ENCODE results near the gene SUSD5.
"Not testable (repeated sequence)": the region's sequence is repeated elsewhere in the genome, so short reads cannot be mapped to it uniquely, and the experiment has no call there.

SUSD5 gene

DNA sequence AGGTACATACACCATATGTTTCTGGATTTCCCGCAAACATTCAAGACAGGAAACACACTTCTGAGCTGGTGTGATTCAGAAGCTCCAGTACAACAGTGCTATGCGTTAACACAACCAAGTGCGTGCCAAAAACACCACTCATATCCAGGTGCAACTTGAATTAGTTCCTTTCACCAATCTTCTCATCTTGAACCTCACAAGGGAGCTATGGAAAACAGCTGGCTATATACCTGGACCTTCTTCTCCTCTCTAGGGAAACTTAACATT, 31.3 kb downstream of the SUSD5 start:
- DNase-seq: no peak

DNA sequence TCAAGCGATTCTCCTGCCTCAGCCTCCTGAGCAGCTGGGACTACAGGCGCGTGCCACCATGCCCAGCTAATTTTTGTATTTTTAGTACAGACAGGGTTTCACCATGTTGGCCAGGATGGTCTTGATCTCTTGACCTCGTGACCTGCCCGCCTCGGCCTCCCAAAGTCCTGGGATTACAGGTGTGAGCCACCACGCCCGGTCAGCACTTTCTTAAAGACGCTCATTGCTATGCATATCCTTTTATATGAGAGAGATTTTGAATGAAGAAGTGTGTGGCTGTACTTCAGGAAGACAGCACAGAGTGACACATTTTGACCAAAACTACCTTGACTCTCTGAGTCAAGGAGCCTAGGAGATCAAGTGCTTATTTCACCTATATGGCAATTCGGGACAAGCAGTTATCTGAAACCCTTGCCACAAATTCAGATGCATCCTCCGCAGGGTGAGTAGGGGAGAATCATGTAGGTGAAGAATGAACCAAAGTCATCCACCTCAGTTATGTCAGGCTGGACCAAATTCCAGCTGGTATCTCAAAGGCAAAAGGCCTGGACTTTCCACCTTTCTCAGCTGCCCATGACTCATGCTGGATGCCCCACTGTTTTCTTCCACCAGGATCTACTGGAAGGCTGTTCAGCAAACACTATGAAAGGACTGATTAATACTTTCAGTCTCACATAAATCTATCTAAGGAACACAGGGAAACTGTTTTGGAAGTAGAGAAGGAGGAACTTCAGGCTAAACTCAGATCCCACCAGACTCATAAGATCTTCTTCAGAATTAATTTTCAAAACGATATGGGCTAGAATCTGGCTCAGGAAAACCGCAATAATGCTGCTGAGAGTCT, 31.9 kb downstream of the SUSD5 start:
- DNase-seq: no peak

DNA sequence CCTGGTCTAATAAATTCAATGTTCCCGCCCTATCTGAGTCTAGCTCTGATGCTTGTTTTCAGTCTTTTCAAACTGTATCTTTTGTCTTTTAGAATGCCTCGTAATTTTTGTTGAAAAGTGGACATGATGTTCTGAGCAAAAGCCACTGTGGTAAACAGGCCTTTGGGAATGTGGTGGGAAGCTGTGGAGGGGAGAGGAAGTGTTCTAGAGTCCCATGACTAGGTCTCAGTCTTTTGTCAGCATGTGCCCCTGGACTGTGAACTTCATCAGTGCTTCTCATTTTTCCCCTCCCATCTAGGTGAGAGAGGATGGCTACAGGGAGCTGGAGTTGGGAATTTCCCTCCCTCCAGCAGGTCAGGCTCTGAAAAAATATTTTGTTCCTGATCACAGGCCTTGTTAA, 33.7 kb downstream of the SUSD5 start:
- DNase-seq: no peak

DNA sequence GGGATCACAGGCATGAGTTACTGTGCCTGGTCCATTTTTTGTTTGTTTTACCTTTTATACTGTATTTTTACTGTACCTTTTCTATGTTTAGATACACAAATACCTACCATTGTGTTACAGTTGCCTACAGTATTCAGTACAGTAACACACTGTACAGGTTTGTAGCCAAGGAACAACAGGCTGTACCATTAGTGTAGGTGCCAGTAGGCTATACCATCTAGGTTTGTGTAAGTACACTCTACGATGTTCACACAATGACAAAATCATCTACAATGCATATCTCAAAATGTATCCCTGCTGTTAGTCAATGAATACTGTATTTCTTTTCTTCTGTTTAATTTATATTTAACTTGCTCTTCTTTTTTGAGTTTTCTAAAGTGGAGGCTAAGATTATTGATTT, 37.0 kb downstream of the SUSD5 start:
- not testable (repeated sequence) for DNase-seq

DNA sequence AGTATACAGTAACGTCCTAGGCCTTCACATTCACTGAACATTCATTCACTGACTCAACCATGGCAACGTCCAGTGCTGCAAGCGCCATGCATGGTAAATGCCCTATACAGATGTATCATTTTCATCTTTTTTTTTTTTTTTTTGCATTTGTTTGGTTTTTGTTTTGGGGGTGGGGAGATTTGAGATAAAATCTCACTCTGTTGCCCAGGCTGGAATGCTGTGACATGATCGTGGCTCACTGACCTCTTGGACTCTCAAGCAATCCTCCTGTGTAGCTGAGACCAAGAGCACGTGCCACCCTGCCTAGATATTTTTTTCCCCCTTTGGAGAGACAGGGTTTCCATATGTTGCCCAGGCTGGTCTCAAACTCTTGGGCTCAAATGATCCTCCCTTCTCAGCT, 37.4 kb downstream of the SUSD5 start:
- no peak for DNase-seq

DNA sequence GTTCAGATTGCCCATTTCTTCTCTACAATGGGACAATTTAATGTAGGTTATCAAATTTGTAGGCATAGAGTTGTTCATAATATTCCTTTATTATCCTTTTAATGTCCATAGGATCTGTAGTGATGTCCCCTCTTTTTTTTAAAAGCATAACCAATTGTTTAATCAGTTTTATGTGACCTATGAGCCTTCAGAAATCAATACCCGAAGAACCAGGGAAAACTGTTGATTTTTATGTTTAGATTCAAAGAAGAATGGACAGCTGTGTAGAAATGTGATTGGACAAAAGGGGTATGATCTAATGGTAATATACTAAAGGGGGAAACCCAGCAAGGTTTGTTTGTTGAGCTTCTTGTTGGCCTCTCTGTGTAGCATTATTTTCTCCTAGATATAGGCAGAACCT, 39.5 kb downstream of the SUSD5 start:
- DNase-seq: no peak

DNA sequence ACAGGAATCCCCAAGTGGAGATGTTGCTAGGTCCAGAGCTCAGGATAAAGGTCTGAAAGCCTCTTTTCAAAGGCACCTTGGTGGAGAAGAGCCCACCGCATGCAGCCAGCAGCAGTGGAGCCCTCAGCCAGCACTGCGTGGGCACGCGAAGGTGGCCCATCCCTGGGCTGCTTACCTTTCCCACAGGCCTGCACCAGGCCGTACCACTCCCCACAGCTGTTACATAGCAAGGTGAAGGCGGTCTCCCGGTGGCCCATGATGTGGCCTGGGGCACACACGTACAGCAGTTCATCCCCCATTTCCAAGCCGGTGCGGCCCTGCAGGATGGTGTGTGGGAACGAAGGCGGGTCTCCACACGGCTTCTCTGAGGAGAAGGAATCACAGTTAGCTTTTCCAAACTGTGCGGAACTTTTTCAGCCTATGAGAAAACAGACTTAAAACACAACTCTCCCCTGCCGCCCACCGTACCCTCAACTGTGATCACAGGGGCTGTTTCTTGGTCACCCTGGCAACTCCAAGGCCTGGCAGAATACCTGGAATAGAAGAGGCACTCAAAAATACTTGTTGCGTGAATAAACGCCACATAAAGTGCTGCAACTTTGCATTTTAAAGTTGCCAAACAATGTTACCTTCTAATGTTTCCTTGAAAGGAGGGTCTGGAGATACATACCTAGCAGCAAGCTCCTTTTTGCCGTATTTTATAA, 43.7 kb downstream of the SUSD5 start:
- DNase-seq: no peak

DNA sequence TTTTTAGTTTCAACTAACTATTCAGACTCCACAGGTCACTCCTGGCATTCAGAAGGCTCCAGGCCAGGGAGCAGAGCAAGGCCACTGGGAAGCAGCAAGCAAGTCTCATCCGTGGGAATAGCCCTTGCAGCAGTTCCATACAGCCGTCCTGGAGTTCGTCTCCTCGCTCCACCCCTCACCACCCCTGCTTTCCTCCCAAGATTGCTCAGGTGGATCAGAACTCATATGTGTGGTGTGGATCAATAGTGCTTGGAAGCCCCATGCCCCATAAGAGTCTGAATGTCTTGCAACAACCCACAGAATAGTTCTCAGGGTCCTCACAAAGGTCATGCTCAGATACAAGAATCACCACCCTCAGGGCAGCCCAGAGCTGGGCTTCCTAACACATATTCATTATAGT, 44.5 kb downstream of the SUSD5 start:
- DNase-seq: no peak

DNA sequence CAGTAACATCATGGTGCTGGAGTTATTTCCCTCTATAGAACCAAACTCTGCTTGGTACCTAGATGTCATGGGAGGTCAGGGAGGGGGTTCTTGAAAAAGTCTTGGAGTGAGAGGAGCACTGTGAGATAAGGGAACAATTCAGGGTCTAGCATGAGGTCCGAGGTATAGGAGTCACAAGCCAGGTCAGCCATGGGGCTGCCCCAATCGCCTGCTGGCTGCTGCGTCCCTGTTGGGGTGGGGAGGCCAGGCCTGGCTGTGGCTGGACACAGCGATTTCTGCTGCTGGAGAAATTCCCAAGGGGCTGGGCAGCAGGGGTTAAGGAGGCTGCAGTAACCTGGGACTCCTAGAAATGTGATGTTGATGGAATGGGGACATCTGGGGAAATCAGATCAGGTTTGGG, 44.9 kb downstream of the SUSD5 start:
- DNase-seq: no peak

DNA sequence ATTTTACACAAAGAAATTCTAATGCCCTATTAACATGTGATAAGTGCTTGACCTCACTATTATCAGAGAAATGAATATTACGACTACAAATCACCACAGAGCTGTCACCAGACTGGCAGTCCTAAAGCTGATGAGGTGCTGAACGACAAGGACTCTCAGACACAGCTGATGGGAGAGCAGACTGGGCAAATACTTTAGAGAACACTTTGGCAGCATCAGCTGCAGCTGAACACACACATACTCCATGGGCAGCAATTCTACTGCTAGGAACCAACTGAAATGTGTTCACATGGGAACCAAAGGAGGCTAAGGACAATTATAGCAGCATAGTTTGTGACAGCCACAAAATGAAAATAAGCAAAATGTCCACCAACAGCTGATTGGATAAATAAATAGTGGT, 45.5 kb downstream of the SUSD5 start:
- DNase-seq: no peak

DNA sequence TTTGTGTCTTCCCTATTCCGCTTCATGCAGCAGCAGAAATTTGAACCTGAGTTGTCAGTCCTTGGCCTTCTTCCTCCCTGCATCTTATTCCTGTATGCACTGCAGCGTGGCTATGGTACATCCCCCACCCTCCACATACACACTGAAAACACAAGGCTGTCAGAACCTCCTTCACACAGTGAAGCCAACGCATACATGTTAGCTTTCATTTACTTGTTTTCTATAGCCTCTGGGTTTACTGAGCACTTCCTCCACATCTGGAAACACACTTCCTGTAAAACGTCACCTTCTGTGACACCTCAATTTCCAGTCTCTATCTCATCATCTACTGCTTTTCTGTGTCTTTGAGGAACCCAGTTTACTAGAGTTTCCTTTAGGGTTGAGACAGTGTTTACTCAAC, 47.0 kb downstream of the SUSD5 start:
- DNase-seq: no peak

DNA sequence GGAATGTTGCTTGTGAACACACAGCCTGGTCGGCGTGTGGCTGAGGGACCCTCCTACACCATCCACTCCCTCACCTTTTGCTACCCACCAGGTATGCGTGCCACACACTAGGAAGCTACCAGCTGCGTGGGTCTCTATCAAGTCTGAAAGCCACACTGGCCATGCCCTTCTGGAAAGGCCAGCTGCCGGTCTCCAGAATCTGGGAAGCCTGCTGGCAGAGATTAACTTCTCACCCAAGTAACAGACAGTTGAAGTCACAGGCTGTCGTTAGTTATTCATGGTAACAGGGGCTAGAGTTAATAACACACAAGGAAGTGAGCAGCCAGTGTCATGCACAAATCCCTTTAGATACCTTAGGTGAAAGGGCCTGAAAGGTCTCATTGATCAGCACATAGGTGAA, 48.1 kb downstream of the SUSD5 start:
- DNase-seq: no peak

DNA sequence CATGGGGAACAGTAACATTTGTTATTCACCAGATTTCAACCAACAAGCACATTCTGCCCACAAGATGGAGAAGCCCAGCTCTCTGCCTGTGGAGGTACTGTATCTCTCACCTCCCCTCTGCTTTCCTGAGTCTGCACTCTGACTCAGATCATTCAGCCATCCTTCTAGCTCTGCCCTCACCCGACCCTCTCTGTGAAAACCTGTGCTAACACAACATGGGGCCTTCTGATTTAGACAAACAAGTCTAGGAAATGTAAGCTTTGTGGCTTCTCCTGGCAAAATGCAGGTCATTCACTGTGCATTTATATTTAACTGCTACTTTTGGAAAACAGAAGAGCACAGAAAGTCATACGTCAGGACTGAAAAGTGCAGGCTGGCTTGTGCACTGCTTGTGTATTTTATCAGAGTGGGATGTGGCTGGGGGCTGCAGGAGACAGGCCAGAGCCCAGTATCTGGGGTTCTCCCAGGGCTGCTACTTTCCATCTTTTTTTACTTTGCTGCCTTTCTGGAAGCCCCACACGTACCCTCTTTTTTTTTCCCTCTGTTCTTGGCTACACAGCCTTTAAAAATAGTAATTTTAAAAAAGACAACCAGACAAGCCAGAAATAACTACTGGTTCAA, 50.8 kb downstream of the SUSD5 start:
- no peak for DNase-seq

DNA sequence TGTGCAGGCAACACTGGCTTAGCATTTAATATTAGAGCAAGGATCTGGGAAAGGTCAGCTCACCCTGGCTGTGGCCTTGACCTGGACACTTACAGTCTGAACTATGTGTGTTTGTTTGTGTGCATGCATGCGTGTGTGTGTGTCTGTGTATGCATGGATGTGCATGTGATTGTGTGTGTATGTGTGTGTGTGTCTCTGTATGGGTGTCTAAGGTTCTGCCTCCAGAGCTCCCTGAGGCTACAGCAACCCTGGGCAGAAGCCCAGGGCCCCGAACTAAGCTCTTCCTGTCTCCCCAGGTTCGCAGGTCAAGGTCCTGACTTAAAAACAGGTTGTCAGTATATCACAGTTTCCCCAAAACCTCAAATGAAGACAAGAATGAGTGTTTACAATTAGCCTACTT, 51.3 kb downstream of the SUSD5 start:
- no peak for DNase-seq

DNA sequence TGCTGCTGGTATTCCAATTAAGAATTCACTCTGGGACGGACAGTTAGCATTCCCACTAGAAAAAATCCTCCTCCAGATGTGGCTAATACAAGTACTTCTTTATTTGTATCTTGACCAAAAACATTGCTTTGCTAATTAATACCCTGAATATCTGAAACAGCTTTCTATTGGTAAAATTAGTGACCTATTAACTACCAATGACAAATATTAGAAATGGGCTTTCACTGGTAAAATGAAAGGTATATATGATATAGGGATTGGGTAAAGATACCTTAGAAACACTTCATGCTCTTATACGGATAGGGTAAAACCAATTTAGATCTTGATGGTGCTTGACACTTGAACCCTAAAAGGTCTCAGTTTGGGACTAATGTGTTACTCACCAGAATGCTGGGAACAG, 52.5 kb downstream of the SUSD5 start:
- DNase-seq: no peak

DNA sequence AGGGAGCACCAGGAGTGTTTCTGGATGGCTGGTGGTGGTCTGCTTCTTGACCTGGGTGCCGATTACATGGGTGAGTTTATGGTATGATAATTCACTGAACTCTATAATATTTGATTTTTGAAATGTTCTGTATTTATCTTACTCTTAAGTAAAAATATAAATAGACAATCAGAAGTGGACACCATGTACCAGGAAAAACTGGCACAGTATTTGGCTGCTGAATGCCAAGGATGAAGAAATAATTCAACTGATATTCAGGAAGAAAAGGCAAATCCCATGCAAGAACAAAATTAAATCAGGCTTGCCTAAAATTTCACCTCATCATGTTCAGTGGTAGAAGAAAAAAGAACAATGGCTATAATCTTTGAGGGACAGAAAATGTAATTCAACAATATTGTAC, 53.2 kb downstream of the SUSD5 start:
- DNase-seq: no peak

DNA sequence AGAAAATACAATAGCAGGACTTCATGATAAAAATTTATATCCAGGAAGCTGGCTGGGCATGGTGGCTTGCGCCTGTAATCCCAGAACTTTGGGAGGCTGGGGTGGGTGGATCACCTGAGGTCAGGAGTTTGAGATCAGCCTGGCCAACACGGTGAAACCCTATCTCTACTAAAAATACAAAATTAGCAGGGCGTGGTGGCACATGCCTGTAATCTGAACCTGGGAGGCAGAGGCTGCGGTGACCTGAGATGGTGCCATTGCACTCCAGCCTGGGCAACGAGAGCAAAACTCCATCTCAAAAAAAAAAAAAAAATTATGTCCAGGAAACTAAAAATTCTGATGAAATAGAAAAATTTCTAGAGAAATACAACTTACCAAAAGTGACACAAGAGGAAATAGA, 56.0 kb downstream of the SUSD5 start:
- not testable (repeated sequence) for DNase-seq

DNA sequence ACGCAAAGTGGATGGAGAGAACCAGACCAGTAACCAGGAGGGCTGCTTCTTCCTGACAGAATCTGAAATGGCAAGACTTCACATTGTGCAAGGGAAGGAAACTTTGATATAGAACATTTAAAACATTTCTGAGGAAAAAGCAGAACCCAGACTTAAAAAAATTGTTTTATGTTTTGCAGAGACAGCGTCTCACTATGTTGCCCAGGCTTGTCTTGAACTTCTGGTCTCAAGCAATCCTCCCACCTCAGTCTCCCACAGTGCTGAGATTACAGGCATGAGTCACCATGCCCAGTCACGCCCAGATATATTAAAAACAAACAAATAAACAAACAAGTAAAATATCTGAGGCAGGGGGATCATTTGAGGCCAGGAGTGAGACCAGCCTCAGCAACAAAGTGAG, 58.6 kb downstream of the SUSD5 start:
- DNase-seq: no peak

DNA sequence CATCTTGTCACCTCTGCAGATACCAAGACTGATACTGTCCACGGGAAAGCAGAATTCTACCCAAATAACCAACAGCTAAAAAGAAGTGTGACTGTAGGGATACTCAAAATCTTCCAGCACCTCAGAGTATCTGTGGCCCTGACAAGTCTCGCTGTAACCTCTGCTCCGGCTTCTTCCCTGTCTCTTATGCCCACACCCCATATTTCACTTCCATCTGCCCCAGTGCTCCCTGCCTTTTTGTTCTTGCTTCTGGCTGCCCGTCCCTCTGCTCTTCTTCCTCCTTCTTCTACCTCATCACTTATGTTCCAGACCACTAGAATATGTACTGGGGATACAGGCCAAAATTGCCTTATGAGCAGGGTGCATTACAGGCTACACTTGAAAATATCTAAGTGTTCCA, 59.4 kb downstream of the SUSD5 start:
- DNase-seq: no peak

DNA sequence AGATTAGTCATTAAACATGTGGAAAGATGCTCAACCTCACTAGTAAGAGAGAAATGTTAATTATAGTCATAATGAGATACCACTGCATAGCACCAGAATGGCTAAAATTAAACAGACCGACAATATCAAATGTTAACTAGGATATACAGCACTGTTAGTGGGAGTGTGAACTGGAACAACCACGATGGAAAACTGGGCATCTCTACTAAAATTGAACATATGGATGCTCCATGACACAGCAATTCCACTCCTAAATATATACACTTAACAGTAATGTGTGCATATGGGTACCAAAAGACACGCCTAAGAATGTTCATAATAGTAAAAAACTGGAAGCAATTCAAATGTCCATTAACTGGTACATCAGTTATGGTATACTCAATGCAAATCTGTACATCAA, 63.3 kb downstream of the SUSD5 start:
- DNase-seq: no peak

DNA sequence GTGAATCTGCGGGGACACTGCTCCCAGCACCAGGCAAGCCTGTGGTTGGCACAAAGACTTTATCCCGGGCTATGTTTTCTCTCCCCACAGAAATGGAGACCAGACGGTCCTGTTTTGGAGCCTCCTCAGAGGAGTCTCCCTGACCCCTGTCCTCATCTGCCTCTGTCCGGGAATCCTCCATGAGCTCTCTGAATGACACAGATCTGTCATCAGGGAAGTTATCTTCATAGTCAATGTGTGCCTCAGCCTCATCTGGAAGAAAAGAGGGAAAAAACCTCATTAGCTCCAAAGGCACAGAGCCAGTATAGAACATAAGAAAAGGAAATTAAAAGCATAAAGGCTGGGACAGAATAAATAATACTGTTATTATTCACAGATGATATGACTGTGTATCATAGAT, 64.8 kb downstream of the SUSD5 start:
- no peak for DNase-seq

DNA sequence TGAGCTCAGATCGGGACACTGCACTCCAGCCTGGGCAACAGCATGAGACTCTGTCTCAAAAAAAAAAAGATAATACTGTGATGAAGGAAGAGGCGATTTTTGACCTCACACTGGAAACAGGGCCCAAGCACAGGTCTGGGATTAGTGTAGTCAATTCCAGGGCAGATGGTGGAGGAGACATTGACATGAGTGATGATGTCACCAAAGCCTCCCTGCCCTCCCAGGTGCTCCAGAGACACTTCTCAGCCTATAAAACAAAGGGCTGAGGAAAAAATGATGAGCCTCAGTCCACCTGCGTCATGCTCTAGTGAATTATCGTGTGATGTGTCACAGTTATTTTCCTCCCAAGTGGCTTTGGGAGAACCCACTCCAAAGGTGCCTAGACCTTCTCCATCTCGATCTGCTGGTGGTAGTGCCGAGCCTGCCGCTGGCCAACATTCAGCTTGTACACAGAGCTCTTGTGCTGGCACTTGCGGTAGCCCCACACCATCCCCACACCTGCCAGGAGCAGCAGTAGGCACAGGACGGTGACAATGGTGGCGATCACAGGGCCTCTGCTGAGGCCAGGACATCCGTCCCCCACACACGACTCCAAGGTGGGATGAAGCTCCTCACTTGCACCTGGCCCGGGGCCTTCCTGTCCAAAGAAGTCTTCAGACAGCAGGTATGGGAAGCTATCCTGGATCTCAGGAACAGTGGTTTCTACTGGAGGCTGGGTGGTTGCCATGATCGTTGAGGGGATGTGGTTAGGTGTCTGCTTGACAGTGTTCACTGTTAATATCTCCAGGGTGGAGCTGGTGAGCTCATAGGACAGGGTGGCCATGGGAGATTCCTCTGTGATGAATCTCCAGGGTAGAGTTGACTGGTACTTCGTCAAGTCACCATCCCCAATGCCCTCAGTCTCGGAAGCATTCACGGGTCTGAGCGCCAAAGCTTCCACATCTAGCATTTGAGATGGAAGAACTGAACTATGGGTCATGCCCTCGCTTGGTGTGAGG, 65.9 kb downstream of the SUSD5 start:
- no peak for DNase-seq

DNA sequence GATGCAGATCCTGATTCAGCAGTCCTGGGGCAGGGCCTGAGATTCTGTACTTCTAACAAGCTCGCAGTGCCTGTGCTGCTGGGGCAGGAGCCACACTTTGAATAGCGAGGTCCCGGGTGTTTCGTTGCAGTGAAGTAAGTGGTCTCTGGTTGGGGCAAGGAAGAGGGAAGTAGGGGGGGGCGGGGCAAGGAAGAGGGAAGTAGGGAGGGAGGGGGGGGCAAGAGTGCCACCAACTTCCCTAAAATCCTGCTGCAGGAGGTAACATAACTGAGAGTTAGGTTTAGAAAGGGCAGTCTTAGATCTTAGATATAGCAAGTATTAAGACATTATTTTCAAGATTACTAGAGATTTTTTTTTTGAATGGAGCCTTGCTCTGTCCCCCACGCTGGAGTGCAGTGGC, 69.3 kb downstream of the SUSD5 start:
- no peak for DNase-seq

Measured in GDM1 (cell line).